ENCODE data around the gene MS4A3. TPM values are rescaled to one million over a fixed set of nuclear protein-coding genes. Genes with fewer than 3 reads are reported as not detected.
"Not testable (repeated sequence)": the region's sequence is repeated elsewhere in the genome, so short reads cannot be mapped to it uniquely, and the experiment has no call there.

Gene MS4A3, protein sequence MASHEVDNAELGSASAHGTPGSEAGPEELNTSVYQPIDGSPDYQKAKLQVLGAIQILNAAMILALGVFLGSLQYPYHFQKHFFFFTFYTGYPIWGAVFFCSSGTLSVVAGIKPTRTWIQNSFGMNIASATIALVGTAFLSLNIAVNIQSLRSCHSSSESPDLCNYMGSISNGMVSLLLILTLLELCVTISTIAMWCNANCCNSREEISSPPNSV
- total RNA-seq (2014; rRNA removed; shearing (Covaris generic)): not detected in 2 replicates
- polyA plus RNA-seq (2015; cell fraction: cytosol; rRNA removed): not detected in 2 replicates
- polyA plus RNA-seq (2015; cell fraction: nucleus; rRNA removed): not detected in 2 replicates

DNA sequence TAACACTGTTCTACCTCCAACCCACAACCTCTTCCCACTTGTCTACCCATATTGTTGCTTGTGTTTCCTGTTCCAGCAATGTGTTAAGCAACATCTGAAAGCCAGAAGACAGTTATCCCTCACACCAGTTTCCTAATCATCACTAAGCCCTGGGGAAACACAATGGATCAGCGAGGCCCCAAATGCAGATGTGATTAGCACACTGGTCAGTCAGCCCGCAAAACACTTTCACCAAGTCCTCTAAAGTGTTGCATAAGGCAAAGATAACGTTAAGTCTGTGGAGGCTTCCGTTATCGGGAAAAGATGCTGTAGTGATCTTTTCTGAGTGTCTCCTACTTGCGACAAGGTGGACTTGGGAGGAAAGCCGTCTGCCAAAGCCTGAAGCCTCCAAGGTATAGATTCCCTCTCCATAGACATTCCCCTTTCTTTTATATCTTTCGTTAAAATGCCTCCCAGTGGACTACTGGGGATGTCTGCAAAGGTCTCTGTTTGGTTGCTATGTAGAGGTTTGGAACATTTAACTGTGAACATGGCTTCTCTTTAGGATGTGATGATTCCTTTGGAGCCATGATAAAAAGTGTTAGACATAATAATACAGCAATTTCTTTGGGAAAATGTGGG, at the start of gene MS4A3:
TSS of gene MS4A3 (plus strand) at position 317 of the 621 bp plus-strand sequence. CDS start 4,496 bp downstream, outside the sequence.
- no peak for DNase-seq (ENCODE audit: low read depth, low spot score)
- in situ Hi-C loops (cut with HindIII; ENCODE audit: low pct_unique_long_range_greater_than_20kb, low sequenced_read_pairs): no loop called here

DNA sequence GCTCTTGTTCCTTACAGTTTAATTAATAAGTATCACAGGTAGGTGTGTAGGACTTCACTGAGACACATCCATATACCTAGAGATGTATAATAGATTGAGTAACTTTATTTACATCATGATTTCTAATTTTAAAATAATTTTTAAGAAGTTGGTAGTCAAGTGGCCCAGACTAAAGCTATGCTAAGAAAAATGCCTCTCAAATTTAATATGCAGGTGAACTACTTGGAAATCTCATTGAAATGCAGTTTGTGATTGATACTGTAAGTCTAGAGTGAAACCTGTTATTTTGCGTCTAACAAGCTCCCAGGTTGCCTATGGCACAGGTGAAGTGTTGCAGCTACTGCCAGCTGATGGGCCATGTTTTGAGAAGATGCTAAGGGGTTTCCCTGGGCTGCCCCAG, 39.6 kb upstream of the MS4A3 start, which contains the start of gene OOSP4B:
TSS of gene OOSP4B (plus strand) at position 301 of the 400 bp plus-strand sequence.
- DNase-seq (ENCODE audit: low read depth, low spot score): no peak
- in situ Hi-C loops (cut with HindIII; ENCODE audit: low pct_unique_long_range_greater_than_20kb, low sequenced_read_pairs): no loop called here

DNA sequence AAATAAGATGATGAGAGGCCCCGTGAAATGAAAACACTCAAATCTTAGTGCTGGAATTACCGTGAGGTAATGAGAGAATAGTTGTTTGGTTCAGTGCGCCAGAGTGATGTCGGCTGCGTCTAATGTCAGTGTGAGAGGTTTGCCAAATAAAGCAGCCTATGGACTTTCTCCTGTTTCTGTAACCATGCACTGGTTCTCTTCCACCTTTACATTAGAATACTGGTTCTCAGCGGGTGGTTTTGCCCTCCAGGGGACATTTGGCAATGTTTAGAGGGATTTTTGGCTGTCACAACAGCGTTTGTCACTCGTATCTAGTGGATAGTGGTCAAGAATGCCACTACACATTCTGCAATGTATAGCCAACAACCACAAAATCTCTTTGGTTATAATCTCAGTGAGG, 38.4 kb upstream of the MS4A3 start:
- no peak for DNase-seq (ENCODE audit: low read depth, low spot score)
- in situ Hi-C loops (cut with HindIII; ENCODE audit: low pct_unique_long_range_greater_than_20kb, low sequenced_read_pairs): no loop called here

GRCh38 chr11:60020376-60020775, 36.1 kb upstream of the MS4A3 start:
- in situ Hi-C loops (cut with HindIII; ENCODE audit: low pct_unique_long_range_greater_than_20kb, low sequenced_read_pairs); DNase-seq (ENCODE audit: low read depth, low spot score): not testable (repeated sequence)

- no peak for DNase-seq (ENCODE audit: low read depth, low spot score)
- in situ Hi-C loops (cut with HindIII; ENCODE audit: low pct_unique_long_range_greater_than_20kb, low sequenced_read_pairs): no loop called here
Measured at GRCh38 chr11:60029015-60029632, 27.3 kb upstream of the MS4A3 start.

DNA sequence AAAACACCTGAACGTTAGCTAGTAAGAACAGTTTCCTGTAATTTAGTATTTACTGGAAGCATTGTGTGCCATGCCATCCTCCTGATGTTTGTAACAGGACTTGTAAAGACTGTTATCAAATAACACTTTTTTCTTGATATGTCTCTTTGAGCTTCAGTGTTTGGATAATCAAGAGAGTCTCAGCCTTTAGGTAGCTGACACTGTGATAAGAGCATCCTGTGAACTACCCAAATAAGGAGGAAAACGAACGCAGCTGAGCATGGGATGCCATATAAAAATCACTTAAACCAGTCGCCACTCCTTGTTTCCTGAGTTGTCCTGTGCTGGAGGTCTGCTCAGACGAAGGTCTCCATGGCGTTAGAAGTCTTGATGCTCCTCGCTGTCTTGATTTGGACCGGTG, 16.4 kb upstream of the MS4A3 start, which contains the start of gene OOSP2:
TSS of gene OOSP2 (plus strand) at position 301 of the 400 bp plus-strand sequence. CDS start at position 352, 51 bp downstream.
- in situ Hi-C loops (cut with HindIII; ENCODE audit: low pct_unique_long_range_greater_than_20kb, low sequenced_read_pairs): no loop called here
- DNase-seq (ENCODE audit: low read depth, low spot score): no peak

DNA sequence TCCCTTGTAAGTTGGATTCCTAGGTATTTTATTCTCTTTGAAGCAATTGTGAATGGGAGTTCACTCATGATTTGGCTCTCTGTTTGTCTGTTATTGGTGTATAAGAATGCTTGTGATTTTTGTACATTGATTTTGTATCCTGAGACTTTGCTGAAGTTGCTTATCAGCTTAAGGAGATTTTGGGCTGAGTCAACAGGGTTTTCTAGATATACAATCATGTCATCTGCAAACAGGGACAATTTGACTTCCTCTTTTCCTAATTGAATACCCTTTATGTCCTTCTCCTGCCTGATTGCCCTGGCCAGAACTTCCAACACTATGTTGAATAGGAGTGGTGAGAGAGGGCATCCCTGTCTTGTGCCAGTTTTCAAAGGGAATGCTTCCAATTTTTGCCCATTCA, 6.0 kb upstream of the MS4A3 start:
- in situ Hi-C loops (cut with HindIII; ENCODE audit: low pct_unique_long_range_greater_than_20kb, low sequenced_read_pairs); DNase-seq (ENCODE audit: low read depth, low spot score): not testable (repeated sequence)

GRCh38 chr11:60050839-60051238, 5.6 kb upstream of the MS4A3 start:
- DNase-seq (ENCODE audit: low read depth, low spot score); in situ Hi-C loops (cut with HindIII; ENCODE audit: low pct_unique_long_range_greater_than_20kb, low sequenced_read_pairs): not testable (repeated sequence)

DNA sequence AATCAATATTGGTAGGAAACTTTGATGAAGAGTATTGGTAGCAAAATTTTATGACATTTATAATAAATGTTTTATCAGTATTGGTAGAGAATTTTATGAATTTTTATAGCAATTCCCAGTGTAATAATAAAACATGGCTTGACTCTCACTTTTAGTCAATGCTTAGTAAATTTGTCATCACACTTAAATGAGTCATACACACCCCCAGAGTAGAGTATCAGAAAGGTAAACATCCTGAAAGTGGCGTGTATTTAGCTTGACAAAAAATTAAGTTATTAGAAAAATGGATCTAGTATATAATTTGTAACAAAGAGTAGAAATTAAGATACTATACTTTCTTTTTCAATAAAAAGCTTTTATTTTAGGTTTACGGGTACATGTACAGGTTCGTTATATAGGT, 2.6 kb downstream of the MS4A3 start:
- in situ Hi-C loops (cut with HindIII; ENCODE audit: low pct_unique_long_range_greater_than_20kb, low sequenced_read_pairs): no loop called here
- no peak for DNase-seq (ENCODE audit: low read depth, low spot score)

DNA sequence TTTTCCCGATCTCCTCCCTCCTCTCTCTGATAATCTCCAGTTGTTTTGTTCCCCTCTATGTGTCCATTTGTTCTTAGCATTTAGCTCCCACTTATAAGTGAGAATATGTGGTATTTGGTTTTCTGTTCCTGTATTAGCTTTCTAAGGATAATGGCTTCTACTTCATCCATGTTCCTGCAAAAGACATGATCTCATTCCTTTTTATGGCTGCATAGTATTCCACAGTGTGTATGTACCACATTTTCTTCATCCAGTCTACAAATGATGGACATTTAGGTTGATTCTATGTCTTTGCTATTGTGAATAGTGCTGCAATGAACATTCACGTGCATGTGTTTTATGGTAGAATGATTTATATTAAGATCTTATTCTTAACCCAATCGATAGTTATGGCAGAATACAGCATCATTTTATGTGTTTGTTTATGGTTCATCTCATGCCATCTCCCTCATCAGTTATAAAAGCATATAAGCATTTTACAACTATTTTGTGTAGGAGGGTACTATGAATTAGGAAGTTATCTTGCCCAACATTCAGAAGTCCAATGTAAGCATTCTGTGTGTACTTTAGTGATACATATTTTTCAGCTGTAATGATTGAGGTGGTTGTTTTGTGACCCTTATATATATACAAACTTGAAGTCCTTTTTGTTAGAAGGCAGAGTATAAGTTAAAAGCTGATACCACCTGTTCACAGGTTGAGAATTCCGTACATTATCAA, 3.2 kb downstream of the MS4A3 start:
- in situ Hi-C loops (cut with HindIII; ENCODE audit: low pct_unique_long_range_greater_than_20kb, low sequenced_read_pairs): no loop called here
- DNase-seq (ENCODE audit: low read depth, low spot score): no peak

GRCh38 chr11:60064111-60064510, 7.6 kb downstream of the MS4A3 start:
- in situ Hi-C loops (cut with HindIII; ENCODE audit: low pct_unique_long_range_greater_than_20kb, low sequenced_read_pairs): no loop called here
- no peak for DNase-seq (ENCODE audit: low read depth, low spot score)

DNA sequence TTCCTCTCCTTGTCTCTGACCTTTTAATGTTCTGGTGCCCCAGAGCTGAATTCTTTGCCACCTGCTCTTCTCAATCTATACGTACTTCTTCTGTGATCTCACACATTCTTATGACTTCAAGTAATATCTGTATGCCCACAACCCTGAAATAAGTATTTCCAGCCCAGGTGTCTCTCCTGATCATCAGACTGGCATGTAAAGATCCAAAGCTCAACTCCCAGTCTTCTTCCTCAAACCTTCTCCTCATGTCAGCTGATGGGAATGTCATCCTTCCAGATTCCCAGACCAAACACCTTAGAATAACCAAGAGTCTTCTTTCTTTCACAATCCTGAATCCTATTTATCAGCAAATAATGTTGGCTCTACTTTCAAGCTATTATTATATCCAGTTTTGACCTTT, 9.3 kb downstream of the MS4A3 start:
- in situ Hi-C loops (cut with HindIII; ENCODE audit: low pct_unique_long_range_greater_than_20kb, low sequenced_read_pairs): no loop called here

DNA sequence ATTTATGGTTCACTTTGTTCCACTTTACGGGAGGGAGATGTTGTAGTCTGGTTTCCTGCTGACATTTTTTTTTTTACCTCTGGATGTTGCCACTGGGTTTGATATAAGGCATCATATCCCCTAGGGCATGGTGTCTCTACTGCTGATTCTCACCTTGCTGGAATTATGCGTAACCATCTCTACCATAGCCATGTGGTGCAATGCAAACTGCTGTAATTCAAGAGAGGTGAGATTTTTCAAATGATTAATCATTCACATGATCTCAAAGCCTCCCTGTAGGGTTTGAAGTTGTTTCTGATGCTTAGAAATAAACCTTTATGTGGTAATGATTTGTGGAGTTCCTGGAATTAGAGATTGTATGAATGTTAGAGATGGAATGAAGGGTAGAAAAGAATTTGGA, 13.0 kb downstream of the MS4A3 start:
- no peak for DNase-seq (ENCODE audit: low read depth, low spot score)
- in situ Hi-C loops (cut with HindIII; ENCODE audit: low pct_unique_long_range_greater_than_20kb, low sequenced_read_pairs): no loop called here

More for the DNA sequence above, 9.3 kb downstream of the MS4A3 start:
- no peak for DNase-seq (ENCODE audit: low read depth, low spot score)

DNA sequence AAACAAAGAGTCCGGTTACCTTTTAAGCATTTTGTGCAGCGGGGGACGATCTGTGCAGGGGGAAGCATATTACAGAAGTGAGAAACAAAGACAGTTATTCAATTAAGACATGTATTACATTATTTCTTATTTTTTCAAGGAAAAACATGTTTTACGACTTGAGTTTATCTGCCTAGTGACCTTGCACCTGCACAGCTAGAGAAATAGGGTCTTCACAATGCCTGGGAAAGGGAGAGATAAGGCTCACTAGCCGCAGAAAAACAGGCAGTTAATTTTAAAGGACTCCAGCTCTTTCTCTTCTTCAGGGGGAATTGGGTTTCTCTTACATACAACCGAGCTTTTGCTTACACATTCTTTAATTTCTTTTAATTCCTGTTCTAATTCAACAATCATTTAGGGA, 15.2 kb downstream of the MS4A3 start:
- DNase-seq (ENCODE audit: low read depth, low spot score); in situ Hi-C loops (cut with HindIII; ENCODE audit: low pct_unique_long_range_greater_than_20kb, low sequenced_read_pairs): not testable (repeated sequence)

DNA sequence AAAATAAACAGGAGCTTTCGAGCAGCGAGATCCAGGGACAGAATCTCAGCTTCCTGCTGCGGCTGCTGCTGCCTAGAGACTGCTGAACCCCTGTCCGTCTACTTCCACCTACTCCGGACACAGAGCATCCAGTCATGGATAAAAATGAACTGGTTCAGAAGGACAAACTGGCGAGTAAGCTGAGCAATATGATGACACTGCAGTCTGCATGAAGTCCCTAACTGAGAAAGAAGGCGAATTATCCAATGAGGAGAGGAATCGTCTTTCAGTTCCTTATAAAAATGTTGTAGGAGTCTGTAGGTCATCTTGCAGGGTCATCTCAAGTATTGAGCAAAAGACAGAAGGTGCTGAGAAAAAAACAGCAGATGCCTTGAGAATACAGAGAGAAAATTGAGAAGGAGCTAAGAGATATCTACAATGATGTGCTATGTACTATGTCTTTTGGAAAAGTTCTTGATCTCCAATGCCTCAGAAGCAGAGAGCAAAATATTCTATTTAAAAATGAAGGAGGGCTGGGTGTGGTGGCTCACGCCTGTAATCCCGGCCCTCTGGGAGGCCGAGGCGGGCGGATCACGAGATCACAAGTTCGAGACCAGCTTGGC, 20.9 kb downstream of the MS4A3 start:
- in situ Hi-C loops (cut with HindIII; ENCODE audit: low pct_unique_long_range_greater_than_20kb, low sequenced_read_pairs): no loop called here
- no peak for DNase-seq (ENCODE audit: low read depth, low spot score)

GRCh38 chr11:60077981-60078380, 21.5 kb downstream of the MS4A3 start:
- DNase-seq (ENCODE audit: low read depth, low spot score): peak; percentile 56
- in situ Hi-C loops (cut with HindIII; ENCODE audit: low pct_unique_long_range_greater_than_20kb, low sequenced_read_pairs): no loop called here

DNA sequence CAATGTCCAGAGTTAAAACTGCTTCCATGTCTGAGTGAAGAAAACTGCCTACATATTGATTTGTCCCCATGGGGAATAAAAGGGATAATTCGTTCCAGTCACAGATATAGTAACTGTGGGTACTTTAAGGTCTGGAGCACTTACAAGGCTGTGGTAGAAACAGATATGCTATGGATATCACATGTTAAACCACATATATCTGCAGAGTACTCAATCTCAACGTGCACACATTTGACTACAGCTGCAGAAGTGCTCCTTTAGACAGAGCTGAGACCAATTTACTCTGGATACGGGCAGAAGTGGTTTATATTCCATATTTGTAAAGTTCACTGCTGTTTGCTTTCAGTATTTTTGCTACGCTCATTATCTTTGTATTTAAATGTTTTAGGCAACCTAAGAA, 22.3 kb downstream of the MS4A3 start:
- in situ Hi-C loops (cut with HindIII; ENCODE audit: low pct_unique_long_range_greater_than_20kb, low sequenced_read_pairs): no loop called here
- DNase-seq (ENCODE audit: low read depth, low spot score): peak; percentile 27

DNA sequence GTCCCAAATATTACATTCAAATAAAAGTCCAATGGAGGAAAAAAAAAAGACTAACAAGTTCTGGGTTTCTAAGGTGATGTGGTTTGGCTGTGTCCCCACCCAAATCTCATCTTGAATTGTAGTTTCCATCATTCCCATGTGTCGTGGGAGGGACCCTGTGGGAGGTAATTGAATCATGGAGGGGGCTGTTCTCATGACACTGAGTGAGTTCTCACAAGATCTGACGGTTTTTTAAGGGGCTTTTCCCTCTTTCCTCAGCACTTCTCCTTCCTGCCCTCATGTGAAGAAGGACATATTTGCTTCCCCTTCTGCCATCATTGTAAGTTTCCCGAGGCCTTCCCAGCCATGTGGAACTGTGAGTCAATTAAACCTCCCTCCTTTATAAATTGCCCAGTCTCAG, 24.1 kb downstream of the MS4A3 start:
- no peak for DNase-seq (ENCODE audit: low read depth, low spot score)
- in situ Hi-C loops (cut with HindIII; ENCODE audit: low pct_unique_long_range_greater_than_20kb, low sequenced_read_pairs): no loop called here

Data from SK-MEL-5 (cell line).